Hepatocyte (in vitro differentiated cells): ENCODE results near the gene ARRB1.

Experiments used
- CTCF ChIP-seq: fragments of 200-600 bp; sonication (generic); IDR thresholded peaks from 2 replicates; pipeline ENCODE4 v1.5.1; 2016; ENCODE audit warnings: antibody characterized with exemption, mild to moderate bottlenecking; ENCODE audit not compliant: poor library complexity
- EZH2 ChIP-seq: fragments of 200-600 bp; sonication (generic); IDR thresholded peaks from 2 replicates; pipeline ENCODE4 v1.6.1; 2016; ENCODE audit warnings: antibody characterized with exemption, mild to moderate bottlenecking, borderline replicate concordance
- EZH2phosphoT487 ChIP-seq: fragments of 200-600 bp; sonication (generic); IDR thresholded peaks from one replicate; pipeline ENCODE4 v1.6.1; 2018; ENCODE audit warnings: antibody characterized with exemption, mild to moderate bottlenecking, low read depth, moderate library complexity; ENCODE audit not compliant: unreplicated experiment, severe bottlenecking

- TF ChIP-seq CTCF (no peak), EZH2 (no peak), EZH2phosphoT487 (no peak)
These were observed 30.8 kb downstream of the ARRB1 start for GRCh38 chr11:75320643-75321042.
